ENCODE results near the gene SLC2A4.

Gene SLC2A4

DNA sequence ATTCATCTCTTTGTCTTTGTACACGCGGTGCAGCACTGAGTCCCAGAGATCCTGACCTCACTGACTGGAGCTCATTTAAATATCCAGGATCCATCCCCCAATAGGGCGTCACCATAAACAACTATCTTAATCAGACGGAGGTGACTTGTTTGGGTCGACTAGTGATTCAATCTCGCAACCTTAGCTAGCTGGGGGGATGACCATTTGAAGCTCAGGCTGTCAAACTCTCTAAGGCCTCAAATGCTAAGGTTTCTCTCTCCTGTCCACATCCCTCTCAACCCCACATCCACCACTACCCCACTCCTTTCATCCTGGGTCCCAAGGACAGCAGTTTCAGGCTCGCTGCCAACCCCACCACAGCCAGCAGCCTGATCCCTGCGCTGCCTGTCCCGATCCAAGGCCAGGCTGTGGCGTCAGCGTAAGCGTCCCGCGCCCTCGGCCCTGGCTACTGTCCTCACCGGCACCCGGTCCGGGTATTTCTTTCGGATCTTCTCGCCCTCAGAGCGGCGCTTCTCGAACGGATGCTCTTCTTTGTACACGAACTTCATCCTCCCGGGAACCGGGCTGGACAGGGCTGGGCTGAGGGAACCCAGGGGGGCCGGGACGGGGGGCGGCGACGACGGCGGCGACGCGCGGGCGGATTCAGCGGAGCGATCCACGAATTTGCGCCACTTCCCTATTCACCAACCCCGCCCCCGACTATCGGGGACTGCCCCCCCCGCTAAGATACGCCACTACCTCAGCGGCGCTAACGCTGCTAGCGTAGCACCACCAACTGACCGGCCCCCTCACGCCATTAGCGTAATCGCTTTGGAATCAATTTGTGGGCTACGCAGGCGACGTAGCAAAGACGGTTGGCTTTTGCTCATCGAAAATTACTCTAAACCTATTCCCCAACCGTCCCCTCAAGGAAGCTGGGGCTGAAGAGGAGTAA lies 39.5 kb upstream of the SLC2A4 start, which contains the start of gene GABARAP:
Gene GABARAP (minus strand): TSS at position 667 of the 934 bp plus-strand sequence. CDS start 119 bp downstream, at position 548.
- peak within 1 kb of the TSS; percentile 89 to 98 for H3K4me3 ChIP-seq (ENCODE audit: insufficient read depth in 1 of 2, low read depth in 1 of 2, low read length in 2 of 2)
- H3K4me1 ChIP-seq (ENCODE audit: control insufficient read depth, insufficient read depth, low read depth, low read length), result peaks cover 15% of the 10 kb centered on the region
- DNase-seq, result peak; percentile 95
- peak within 1 kb of the TSS; percentile 90 to 99 for H3K18ac ChIP-seq (ENCODE audit: low read depth in 1 of 2, low read length in 2 of 2)
- H3K9ac ChIP-seq (ENCODE audit: low read length), result peak within 1 kb of the TSS; percentile 97
- peak within 1 kb of the TSS; percentile 98 for H4K91ac ChIP-seq (ENCODE audit: low read length)
- peaks cover 14% of the 10 kb centered on the region for H3K79me1 ChIP-seq (replicated peaks; ENCODE audit: low read length, poor library complexity, severe bottlenecking)
- H3K9me3 ChIP-seq (ENCODE audit: control insufficient read depth, low read length), result no peaks in the 10 kb centered on the region
- H2BK120ac ChIP-seq (ENCODE audit: low read depth, low read length), result peak within 1 kb of the TSS; percentile 21
- H3K23ac ChIP-seq (ENCODE audit: low read length in 2 of 2), result peak within 1 kb of the TSS in 1 of 2 experiments; percentile 97
- H2AFZ ChIP-seq (ENCODE audit: low read depth, low read length), result peak within 1 kb of the TSS; percentile 78
- H3K27me3 ChIP-seq (ENCODE audit: control insufficient read depth in 1 of 2, insufficient read depth in 1 of 2, low read length in 2 of 2), result no peaks in the 10 kb centered on the region
- H2AK5ac ChIP-seq (ENCODE audit: low read length, severe bottlenecking), result peak within 1 kb of the TSS; percentile 78
- peak within 1 kb of the TSS; percentile 53 for H2BK5ac ChIP-seq (ENCODE audit: low read depth, low read length, poor library complexity, severe bottlenecking)
- H3K27ac ChIP-seq (ENCODE audit: low read length, poor library complexity, severe bottlenecking), result peak within 1 kb of the TSS; percentile 98
- peak within 1 kb of the TSS; percentile 92 for H3K4me2 ChIP-seq (ENCODE audit: low read length, poor library complexity, severe bottlenecking)
- peak within 1 kb of the TSS; percentile 99 for H2BK15ac ChIP-seq (ENCODE audit: low read depth, poor library complexity, severe bottlenecking)
- peaks cover 32 to 47% of the 10 kb centered on the region in 2 experiments for H3K36me3 ChIP-seq (ENCODE audit: control insufficient read depth in 1 of 2, insufficient read depth in 2 of 2, low read depth in 1 of 2, low read length in 2 of 2)
- WGBS, result under 1% methylated on average over 53 of the region's 62 CpGs
- H4K8ac ChIP-seq (ENCODE audit: low read length), result peak within 1 kb of the TSS; percentile 95
- peak within 1 kb of the TSS; percentile 79 to 97 for H3K4ac ChIP-seq (ENCODE audit: low read depth in 1 of 2, low read length in 2 of 2)
- H2BK12ac ChIP-seq (ENCODE audit: low read length in 2 of 2), result peak within 1 kb of the TSS; percentile 65 to 91
- peak within 1 kb of the TSS in 1 of 2 experiments; percentile 100 for H3K14ac ChIP-seq (ENCODE audit: low read length in 2 of 2)

DNA sequence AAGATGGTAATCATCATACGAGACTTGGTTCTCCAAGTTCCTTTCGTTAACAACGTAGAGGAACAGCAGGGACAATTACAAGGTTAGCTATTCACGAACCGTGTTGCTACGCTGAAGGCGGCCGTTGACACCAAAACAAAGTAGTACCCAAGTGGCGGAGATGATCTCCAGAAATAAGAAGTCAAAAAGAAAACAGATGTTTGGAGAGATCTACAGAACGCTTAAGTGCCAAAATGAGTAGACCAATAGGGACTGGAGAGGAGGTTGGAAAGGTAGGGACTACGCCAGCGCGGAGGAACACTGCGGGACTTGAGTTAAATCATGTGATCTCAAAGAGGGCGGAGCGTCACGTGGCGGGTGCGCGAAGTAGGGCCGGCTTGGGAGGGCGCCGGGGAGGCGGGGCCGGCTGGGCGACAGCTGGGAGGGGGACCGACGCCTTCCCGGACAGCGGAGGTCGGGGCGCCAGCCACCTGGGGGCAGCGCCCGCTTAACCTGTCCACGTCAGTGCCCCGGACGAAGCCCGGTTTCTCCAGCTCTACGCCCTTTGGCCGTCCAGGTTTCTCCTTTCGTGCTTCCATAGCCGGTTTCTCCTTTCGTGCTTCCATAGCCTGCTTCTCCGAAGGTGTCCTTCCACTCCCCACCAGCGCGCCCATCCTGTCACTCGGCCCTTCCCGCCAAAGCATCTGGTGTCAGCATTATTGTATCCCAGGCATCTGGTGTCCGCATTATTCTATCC lies 38.6 kb upstream of the SLC2A4 start:
- H2AK5ac ChIP-seq (ENCODE audit: low read length, severe bottlenecking), result peak overlapping the region; percentile 31
- H3K18ac ChIP-seq (ENCODE audit: low read depth in 1 of 2, low read length in 2 of 2), result peak overlapping the region; percentile 68 to 90
- DNase-seq, result peak; percentile 97
- peaks cover 14% of the 10 kb centered on the region for H3K79me1 ChIP-seq (replicated peaks; ENCODE audit: low read length, poor library complexity, severe bottlenecking)
- peak overlapping the region; percentile 98 for H3K27ac ChIP-seq (ENCODE audit: low read length, poor library complexity, severe bottlenecking)
- H3K27me3 ChIP-seq (ENCODE audit: control insufficient read depth in 1 of 2, insufficient read depth in 1 of 2, low read length in 2 of 2), result no peaks in the 10 kb centered on the region
- no peak overlapping the region for H2BK15ac ChIP-seq (ENCODE audit: low read depth, poor library complexity, severe bottlenecking)
- H3K4ac ChIP-seq (ENCODE audit: low read depth in 1 of 2, low read length in 2 of 2), result peak overlapping the region; percentile 36 to 96
- H3K36me3 ChIP-seq (ENCODE audit: control insufficient read depth in 1 of 2, insufficient read depth in 2 of 2, low read depth in 1 of 2, low read length in 2 of 2), result peaks cover 32 to 47% of the 10 kb centered on the region in 2 experiments
- peaks cover 15% of the 10 kb centered on the region for H3K4me1 ChIP-seq (ENCODE audit: control insufficient read depth, insufficient read depth, low read depth, low read length)
- H3K4me3 ChIP-seq (ENCODE audit: insufficient read depth in 1 of 2, low read depth in 1 of 2, low read length in 2 of 2), result peak overlapping the region; percentile 89 to 98
- H4K8ac ChIP-seq (ENCODE audit: low read length), result peak overlapping the region; percentile 54
- H3K9ac ChIP-seq (ENCODE audit: low read length), result peak overlapping the region; percentile 97
- peak overlapping the region in 1 of 2 experiments; percentile 80 for H3K14ac ChIP-seq (ENCODE audit: low read length in 2 of 2)
- peak overlapping the region; percentile 78 for H2AFZ ChIP-seq (ENCODE audit: low read depth, low read length)
- H2BK5ac ChIP-seq (ENCODE audit: low read depth, low read length, poor library complexity, severe bottlenecking), result peak overlapping the region; percentile 14
- H3K4me2 ChIP-seq (ENCODE audit: low read length, poor library complexity, severe bottlenecking), result peak overlapping the region; percentile 91
- H4K91ac ChIP-seq (ENCODE audit: low read length), result peak overlapping the region; percentile 4
- WGBS, result 1% methylated on average over 48 of the region's 49 CpGs
- H2BK12ac ChIP-seq (ENCODE audit: low read length in 2 of 2), result peak overlapping the region; percentile 20 to 45
- H3K23ac ChIP-seq (ENCODE audit: low read length in 2 of 2), result peak overlapping the region in 1 of 2 experiments; percentile 84
- peak overlapping the region; percentile 21 for H2BK120ac ChIP-seq (ENCODE audit: low read depth, low read length)
- no peaks in the 10 kb centered on the region for H3K9me3 ChIP-seq (ENCODE audit: control insufficient read depth, low read length)

DNA sequence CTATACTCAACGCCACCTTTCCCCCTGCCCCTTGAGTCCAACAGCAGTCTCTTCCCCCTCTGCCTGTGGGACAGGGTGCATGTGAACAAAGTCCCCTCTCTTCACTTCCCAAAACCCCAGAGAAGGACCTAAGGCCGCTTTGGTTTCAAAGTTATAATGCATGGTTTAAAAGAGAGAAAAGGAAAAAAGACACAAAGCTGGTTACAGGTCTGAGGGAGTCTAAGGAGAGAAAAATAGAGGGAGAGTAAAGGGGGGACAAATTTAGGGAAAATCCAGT lies 38.1 kb upstream of the SLC2A4 start:
- Histone ChIP-seq H3K27ac (ENCODE audit: low read length, poor library complexity, severe bottlenecking) (peak overlapping the region; percentile 47), H3K18ac (ENCODE audit: low read depth in 1 of 2, low read length in 2 of 2) (peak overlapping the region in 1 of 2 experiments; percentile 90), H4K91ac (ENCODE audit: low read length) (no peak overlapping the region), H3K9ac (ENCODE audit: low read length) (peak overlapping the region; percentile 97), H2BK15ac (ENCODE audit: low read depth, poor library complexity, severe bottlenecking) (no peak overlapping the region), H3K23ac (ENCODE audit: low read length in 2 of 2) (peak overlapping the region in 1 of 2 experiments; percentile 84), H2BK5ac (ENCODE audit: low read depth, low read length, poor library complexity, severe bottlenecking) (no peak overlapping the region), H2BK12ac (ENCODE audit: low read length in 2 of 2) (peak overlapping the region; percentile 20 to 45), H3K4ac (ENCODE audit: low read depth in 1 of 2, low read length in 2 of 2) (peak overlapping the region; percentile 36 to 96), H3K4me1 (ENCODE audit: control insufficient read depth, insufficient read depth, low read depth, low read length) (peaks cover 15% of the 10 kb centered on the region), H4K8ac (ENCODE audit: low read length) (peak overlapping the region; percentile 41), H3K27me3 (ENCODE audit: control insufficient read depth in 1 of 2, insufficient read depth in 1 of 2, low read length in 2 of 2) (no peaks in the 10 kb centered on the region), H2BK120ac (ENCODE audit: low read depth, low read length) (peak overlapping the region; percentile 12), H3K9me3 (ENCODE audit: control insufficient read depth, low read length) (no peaks in the 10 kb centered on the region), H2AK5ac (ENCODE audit: low read length, severe bottlenecking) (peak overlapping the region; percentile 31), H3K79me1 (replicated peaks; ENCODE audit: low read length, poor library complexity, severe bottlenecking) (peaks cover 14% of the 10 kb centered on the region), H3K4me2 (ENCODE audit: low read length, poor library complexity, severe bottlenecking) (peak overlapping the region; percentile 91), H3K14ac (ENCODE audit: low read length in 2 of 2) (peak overlapping the region in 1 of 2 experiments; percentile 80), H2AFZ (ENCODE audit: low read depth, low read length) (no peak overlapping the region), H3K36me3 (ENCODE audit: control insufficient read depth in 1 of 2, insufficient read depth in 2 of 2, low read depth in 1 of 2, low read length in 2 of 2) (peaks cover 32 to 47% of the 10 kb centered on the region in 2 experiments), H3K4me3 (ENCODE audit: insufficient read depth in 1 of 2, low read depth in 1 of 2, low read length in 2 of 2) (peak overlapping the region; percentile 89 to 98)
- no peak for DNase-seq
- 69% methylated on average over 2 of the region's 2 CpGs for WGBS

Measured in mesenchymal stem cell (in vitro differentiated cells and primary cell).